HL-60 (cell line): ENCODE measurements around the gene ANO7.

Source experiments
- DNase-seq, 2 experiments: peaks; one replicate each; pipeline ENCODE4 v3.0.0-alpha.2; 2010 to 2020; ENCODE audit warnings: low read depth in 1 of 2, low spot score in 1 of 2
- H3K27ac ChIP-seq: fragments of 250-450 bp; sonication (Bioruptor Pico); replicated peaks from 2 replicates; pipeline ENCODE4 v1.5.1; 2020; ENCODE audit warnings: mild to moderate bottlenecking, moderate library complexity
- H3K27me3 ChIP-seq: fragments of 250-450 bp; sonication (Bioruptor Pico); 2 replicates; pipeline ENCODE4 v1.5.1; 2021; ENCODE audit warnings: mild to moderate bottlenecking, moderate library complexity; ENCODE audit not compliant: insufficient read depth, poor library complexity, severe bottlenecking
- H3K4me3 ChIP-seq: replicated peaks from 2 replicates; pipeline ENCODE4 v1.5.1; 2011; ENCODE audit warnings: mild to moderate bottlenecking, control low read depth, low read length; ENCODE audit not compliant: insufficient read depth
- GABPA ChIP-seq: IDR thresholded peaks from 2 replicates; pipeline ENCODE4 v1.6.1; 2012; ENCODE audit warnings: low read depth
- POLR2AphosphoS5 ChIP-seq: IDR thresholded peaks from 2 replicates; pipeline ENCODE4 v1.6.1; 2012; ENCODE audit warnings: low read depth
- SPI1 ChIP-seq: IDR thresholded peaks from 2 replicates; pipeline ENCODE4 v1.6.1; 2012; ENCODE audit warnings: low read depth, mild to moderate bottlenecking, borderline replicate concordance
- TF ChIP-seq, protein P1 (sequence below): IDR thresholded peaks from 2 replicates; pipeline ENCODE4 v1.6.1; 2012; ENCODE audit warnings: low read depth; ENCODE audit not compliant: insufficient replicate concordance
- TF ChIP-seq, protein P2 (sequence below): IDR thresholded peaks from one replicate; pipeline ENCODE4 v1.5.1; 2011; ENCODE audit warnings: low read length, control low read depth, inconsistent platforms; ENCODE audit not compliant: insufficient read depth

ANO7 gene

DNA sequence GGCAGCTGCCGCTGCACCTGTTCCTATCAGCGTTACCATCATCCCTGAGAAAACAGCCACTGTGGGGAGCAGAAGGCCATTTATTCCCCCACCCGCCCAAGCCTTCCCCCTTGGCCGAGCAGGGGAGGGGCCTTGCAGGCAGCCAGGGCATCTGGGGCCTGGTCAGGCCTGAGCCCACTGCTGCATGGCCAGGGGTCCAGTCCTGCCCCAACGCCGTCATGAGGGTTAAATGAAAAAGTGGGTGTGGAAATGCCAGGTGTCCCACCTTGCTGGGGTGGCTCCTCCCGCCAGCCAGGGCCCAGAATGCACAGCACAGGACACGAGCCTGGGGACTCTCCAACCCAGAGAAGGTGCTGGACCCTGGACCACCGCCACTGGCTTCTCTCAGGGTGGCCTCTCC is 14.2 kb downstream of the ANO7 start:
- no peak overlapping the region for H3K4me3 ChIP-seq
- no peaks in the 10 kb centered on the region for H3K27me3 ChIP-seq
- H3K27ac ChIP-seq = no peak overlapping the region
- no peak for TF ChIP-seq SPI1
- TF ChIP-seq, protein P1, sequence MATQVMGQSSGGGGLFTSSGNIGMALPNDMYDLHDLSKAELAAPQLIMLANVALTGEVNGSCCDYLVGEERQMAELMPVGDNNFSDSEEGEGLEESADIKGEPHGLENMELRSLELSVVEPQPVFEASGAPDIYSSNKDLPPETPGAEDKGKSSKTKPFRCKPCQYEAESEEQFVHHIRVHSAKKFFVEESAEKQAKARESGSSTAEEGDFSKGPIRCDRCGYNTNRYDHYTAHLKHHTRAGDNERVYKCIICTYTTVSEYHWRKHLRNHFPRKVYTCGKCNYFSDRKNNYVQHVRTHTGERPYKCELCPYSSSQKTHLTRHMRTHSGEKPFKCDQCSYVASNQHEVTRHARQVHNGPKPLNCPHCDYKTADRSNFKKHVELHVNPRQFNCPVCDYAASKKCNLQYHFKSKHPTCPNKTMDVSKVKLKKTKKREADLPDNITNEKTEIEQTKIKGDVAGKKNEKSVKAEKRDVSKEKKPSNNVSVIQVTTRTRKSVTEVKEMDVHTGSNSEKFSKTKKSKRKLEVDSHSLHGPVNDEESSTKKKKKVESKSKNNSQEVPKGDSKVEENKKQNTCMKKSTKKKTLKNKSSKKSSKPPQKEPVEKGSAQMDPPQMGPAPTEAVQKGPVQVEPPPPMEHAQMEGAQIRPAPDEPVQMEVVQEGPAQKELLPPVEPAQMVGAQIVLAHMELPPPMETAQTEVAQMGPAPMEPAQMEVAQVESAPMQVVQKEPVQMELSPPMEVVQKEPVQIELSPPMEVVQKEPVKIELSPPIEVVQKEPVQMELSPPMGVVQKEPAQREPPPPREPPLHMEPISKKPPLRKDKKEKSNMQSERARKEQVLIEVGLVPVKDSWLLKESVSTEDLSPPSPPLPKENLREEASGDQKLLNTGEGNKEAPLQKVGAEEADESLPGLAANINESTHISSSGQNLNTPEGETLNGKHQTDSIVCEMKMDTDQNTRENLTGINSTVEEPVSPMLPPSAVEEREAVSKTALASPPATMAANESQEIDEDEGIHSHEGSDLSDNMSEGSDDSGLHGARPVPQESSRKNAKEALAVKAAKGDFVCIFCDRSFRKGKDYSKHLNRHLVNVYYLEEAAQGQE = no peak
- no peak for TF ChIP-seq GABPA
- TF ChIP-seq, protein P2, sequence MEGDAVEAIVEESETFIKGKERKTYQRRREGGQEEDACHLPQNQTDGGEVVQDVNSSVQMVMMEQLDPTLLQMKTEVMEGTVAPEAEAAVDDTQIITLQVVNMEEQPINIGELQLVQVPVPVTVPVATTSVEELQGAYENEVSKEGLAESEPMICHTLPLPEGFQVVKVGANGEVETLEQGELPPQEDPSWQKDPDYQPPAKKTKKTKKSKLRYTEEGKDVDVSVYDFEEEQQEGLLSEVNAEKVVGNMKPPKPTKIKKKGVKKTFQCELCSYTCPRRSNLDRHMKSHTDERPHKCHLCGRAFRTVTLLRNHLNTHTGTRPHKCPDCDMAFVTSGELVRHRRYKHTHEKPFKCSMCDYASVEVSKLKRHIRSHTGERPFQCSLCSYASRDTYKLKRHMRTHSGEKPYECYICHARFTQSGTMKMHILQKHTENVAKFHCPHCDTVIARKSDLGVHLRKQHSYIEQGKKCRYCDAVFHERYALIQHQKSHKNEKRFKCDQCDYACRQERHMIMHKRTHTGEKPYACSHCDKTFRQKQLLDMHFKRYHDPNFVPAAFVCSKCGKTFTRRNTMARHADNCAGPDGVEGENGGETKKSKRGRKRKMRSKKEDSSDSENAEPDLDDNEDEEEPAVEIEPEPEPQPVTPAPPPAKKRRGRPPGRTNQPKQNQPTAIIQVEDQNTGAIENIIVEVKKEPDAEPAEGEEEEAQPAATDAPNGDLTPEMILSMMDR = no peak
- no peak for TF ChIP-seq POLR2AphosphoS5
- DNase-seq = no peak

DNA sequence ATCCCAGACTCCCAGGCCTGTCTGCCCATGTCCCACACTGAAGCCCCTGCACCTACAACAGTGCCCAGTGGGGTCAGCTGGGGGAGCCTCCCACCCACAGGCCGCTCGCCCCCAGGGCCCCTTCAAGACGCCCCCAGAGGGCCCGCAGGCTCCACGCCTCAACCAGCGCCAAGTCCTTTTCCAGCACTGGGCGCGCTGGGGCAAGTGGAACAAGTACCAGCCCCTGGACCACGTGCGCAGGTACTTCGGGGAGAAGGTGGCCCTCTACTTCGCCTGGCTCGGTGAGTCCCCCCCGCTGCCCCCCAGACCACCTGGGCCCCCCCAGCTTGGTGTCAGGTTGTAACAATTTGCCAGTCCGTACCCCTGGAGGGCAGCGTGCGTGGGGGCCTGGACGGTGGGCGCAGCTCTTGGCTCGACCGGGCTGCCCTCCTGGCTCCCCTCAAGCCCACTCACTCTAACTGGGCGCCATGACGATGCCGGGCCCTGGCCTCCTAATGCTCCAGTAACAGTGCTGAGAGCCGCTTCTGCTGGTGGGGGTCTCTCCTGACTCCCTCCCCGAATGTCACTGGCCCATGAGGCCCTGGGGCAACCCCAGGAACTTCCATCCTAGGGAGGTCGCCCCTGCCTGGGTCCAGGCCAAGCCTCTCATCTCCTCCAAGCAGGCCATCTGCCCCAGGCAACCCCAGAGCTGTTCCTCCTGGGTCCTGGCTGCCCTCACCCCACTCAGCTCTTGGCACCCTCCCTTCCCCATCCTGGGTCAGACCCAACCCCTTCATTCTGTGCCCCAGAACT is 14.9 kb downstream of the ANO7 start:
- Histone ChIP-seq H3K27ac (no peak overlapping the region), H3K27me3 (no peaks in the 10 kb centered on the region), H3K4me3 (no peak overlapping the region)
- TF ChIP-seq SPI1 = no peak
- TF ChIP-seq, protein P1 = no peak
- no peak for TF ChIP-seq GABPA
- TF ChIP-seq POLR2AphosphoS5 = no peak
- TF ChIP-seq, protein P2 = no peak
- no peak for DNase-seq

DNA sequence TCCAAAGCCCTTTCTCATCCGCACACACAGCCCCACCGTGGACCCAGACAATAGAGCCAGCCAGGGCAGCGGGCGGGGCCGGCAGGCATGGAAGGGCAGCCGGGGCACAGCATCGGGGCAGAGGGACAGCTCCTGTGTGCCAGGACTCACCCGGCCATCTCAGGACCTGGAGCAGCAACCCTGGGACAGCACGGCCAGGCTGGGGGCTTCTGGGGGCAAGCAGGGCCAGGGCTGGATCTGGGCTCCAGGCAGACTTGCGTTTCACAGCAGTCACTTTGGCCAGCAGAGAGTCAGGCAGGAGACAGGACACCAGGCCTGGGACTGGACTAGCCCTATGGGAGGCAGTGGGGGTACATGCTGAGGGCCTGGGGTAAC is 15.5 kb downstream of the ANO7 start:
- Histone ChIP-seq H3K27ac (no peak overlapping the region), H3K27me3 (no peaks in the 10 kb centered on the region), H3K4me3 (no peak overlapping the region)
- TF ChIP-seq, protein P1 = no peak
- no peak for TF ChIP-seq SPI1
- DNase-seq = no peak
